K562 (cell line): Measurements from ENCODE around the gene VPS35L. TPM values are rescaled to one million over a fixed set of nuclear protein-coding genes. Genes with fewer than 3 reads are reported as not detected.

Experiments
- BRCA1 ChIP-seq, 2 experiments: fragments of 450-650 bp in 1 of 2; sonication (generic) in 1 of 2; formaldehyde crosslinking in 1 of 2; IDR thresholded peaks; 2 replicates each; pipeline versions ENCODE4 v1.5.0 to v1.6.1; 2017 to 2020; ENCODE audit warnings: mild to moderate bottlenecking in 1 of 2, missing genetic modification reagents in 1 of 2
- CBFB ChIP-seq: sonication (generic); formaldehyde crosslinking; IDR thresholded peaks from 2 replicates; pipeline ENCODE4 v1.4.0; 2020; ENCODE audit warnings: mild to moderate bottlenecking, missing genetic modification reagents
- CREB3 ChIP-seq: fragments of 450-650 bp; conservative IDR thresholded peaks from 2 replicates; pipeline ENCODE4 v1.6.1; 2016; ENCODE audit warnings: missing genetic modification characterization, low read depth, mild to moderate bottlenecking, missing compliant biosample characterization, moderate library complexity
- E2F1 ChIP-seq: sonication (generic); formaldehyde crosslinking; IDR thresholded peaks from 2 replicates; pipeline ENCODE4 v1.8.1; 2023; ENCODE audit warnings: mild to moderate bottlenecking, missing genetic modification reagents, moderate library complexity
- FOXP4 ChIP-seq: sonication (generic); formaldehyde crosslinking; IDR thresholded peaks from 2 replicates; pipeline ENCODE4 v1.8.0; 2022; ENCODE audit warnings: mild to moderate bottlenecking, missing genetic modification reagents, borderline replicate concordance
- MCM2 ChIP-seq: fragments of 450-650 bp; IDR thresholded peaks from 2 replicates; pipeline ENCODE4 v1.6.1; 2017; ENCODE audit warnings: low read depth, mild to moderate bottlenecking
- MEIS2 ChIP-seq: fragments of 450-650 bp; IDR thresholded peaks from 2 replicates; pipeline ENCODE4 v1.6.1; 2014; ENCODE audit warnings: mild to moderate bottlenecking; ENCODE audit not compliant: partially characterized antibody
- NFXL1 ChIP-seq: fragments of 450-650 bp; formaldehyde crosslinking; IDR thresholded peaks from 2 replicates; pipeline ENCODE4 v1.4.0; 2021; ENCODE audit warnings: mild to moderate bottlenecking
- PHF8 ChIP-seq: fragments of 200-600 bp; sonication (generic); IDR thresholded peaks from 2 replicates; pipeline ENCODE4 v1.6.1; 2012; ENCODE audit warnings: mixed run types, mild to moderate bottlenecking, inconsistent platforms, low read length, moderate library complexity, borderline replicate concordance
- POLR2AphosphoS5 ChIP-seq: IDR thresholded peaks from 2 replicates; pipeline ENCODE4 v1.6.1; 2011; ENCODE audit warnings: mild to moderate bottlenecking, low read depth, low read length, moderate library complexity; ENCODE audit not compliant: control insufficient read depth, insufficient read depth
- POLR2G ChIP-seq: fragments of 200-400 bp; formaldehyde crosslinking; IDR thresholded peaks from 2 replicates; pipeline ENCODE4 v1.6.1; 2017; ENCODE audit warnings: low read depth, mild to moderate bottlenecking, antibody characterized with exemption, low read length, moderate library complexity
- SNRNP70 ChIP-seq: fragments of 200-400 bp; formaldehyde crosslinking; optimal IDR thresholded peaks from 2 replicates; pipeline ENCODE3; 2017; ENCODE audit warnings: low read depth, low read length
- TEAD4 ChIP-seq, 2 experiments: sonication (generic) in 1 of 2; formaldehyde crosslinking in 1 of 2; IDR thresholded peaks; 2 replicates each; pipeline versions ENCODE4 v1.6.1 to v1.8.0; 2012 to 2022; ENCODE audit warnings: borderline replicate concordance in 1 of 2, inconsistent platforms in 1 of 2, low read length in 1 of 2, mild to moderate bottlenecking in 1 of 2, missing genetic modification reagents in 1 of 2
- polyA plus RNA-seq, 8 experiments: library from polyadenylated mRNA; depleted of rRNA in 4 of 8; stranded (reverse) in 5 of 8; unstranded in 3 of 8; fragments of >200 nt; fragmentation: Nextera tagmentation in 2 of 8; fragmentation: Illumina TruSeq in 1 of 8; extraction: Ambion mirVana in 2 of 8; extraction: Trizol in 1 of 8; gene quantifications; 2 replicates each; pipeline versions ENCODE4 v1.2.1 to v1.2.3, GENCODE V29; 2011 to 2014; ENCODE audit warnings: inconsistent platforms in 1 of 8, missing spikeins in 1 of 8
- total RNA-seq, 7 experiments: library from RNA; depleted of rRNA in 6 of 7; stranded (reverse); fragments of >200 nt in 6 of 7; fragmentation: Illumina TruSeq in 2 of 7; extraction: Trizol in 2 of 7; gene quantifications; 2 replicates each; pipeline versions ENCODE4 v1.2.1 to v1.2.3, GENCODE V29; 2011 to 2021; ENCODE audit warnings: low replicate concordance in 1 of 7
- TF ChIP-seq, protein P1 (sequence below), 2 experiments: fragments of 450-650 bp; IDR thresholded peaks; 2 replicates each; pipeline ENCODE4 v1.6.1; 2018; ENCODE audit warnings: mild to moderate bottlenecking in 2 of 2, low read depth in 1 of 2; ENCODE audit not compliant: partially characterized antibody in 2 of 2

VPS35L gene
- total and polyA plus RNA-seq, 9 of the 15 experiments (the other 6 are each of a cell fraction or from before 2014, with no cell fraction given): 10.2 to 30.4 (median 20.1) TPM

GRCh38 chr16:19521471-19522396 is 33.8 kb upstream of the VPS35L start, which contains the start of gene GDE1 (continued):
- peak; percentile 78; the same call in 1 of the 2 replicates for TF ChIP-seq PHF8
- no peak for TF ChIP-seq CREB3 (tag)
- 0 out of 2 replicates have a peak, but pooled peaks have one; percentile 5 for TF ChIP-seq E2F1 (CRISPR knock-in tag)
- TF ChIP-seq FOXP4: no peak
- TF ChIP-seq POLR2G: peak; percentile 92
- no peak for TF ChIP-seq SNRNP70
- TF ChIP-seq MEIS2: no peak
- TF ChIP-seq, protein P1, sequence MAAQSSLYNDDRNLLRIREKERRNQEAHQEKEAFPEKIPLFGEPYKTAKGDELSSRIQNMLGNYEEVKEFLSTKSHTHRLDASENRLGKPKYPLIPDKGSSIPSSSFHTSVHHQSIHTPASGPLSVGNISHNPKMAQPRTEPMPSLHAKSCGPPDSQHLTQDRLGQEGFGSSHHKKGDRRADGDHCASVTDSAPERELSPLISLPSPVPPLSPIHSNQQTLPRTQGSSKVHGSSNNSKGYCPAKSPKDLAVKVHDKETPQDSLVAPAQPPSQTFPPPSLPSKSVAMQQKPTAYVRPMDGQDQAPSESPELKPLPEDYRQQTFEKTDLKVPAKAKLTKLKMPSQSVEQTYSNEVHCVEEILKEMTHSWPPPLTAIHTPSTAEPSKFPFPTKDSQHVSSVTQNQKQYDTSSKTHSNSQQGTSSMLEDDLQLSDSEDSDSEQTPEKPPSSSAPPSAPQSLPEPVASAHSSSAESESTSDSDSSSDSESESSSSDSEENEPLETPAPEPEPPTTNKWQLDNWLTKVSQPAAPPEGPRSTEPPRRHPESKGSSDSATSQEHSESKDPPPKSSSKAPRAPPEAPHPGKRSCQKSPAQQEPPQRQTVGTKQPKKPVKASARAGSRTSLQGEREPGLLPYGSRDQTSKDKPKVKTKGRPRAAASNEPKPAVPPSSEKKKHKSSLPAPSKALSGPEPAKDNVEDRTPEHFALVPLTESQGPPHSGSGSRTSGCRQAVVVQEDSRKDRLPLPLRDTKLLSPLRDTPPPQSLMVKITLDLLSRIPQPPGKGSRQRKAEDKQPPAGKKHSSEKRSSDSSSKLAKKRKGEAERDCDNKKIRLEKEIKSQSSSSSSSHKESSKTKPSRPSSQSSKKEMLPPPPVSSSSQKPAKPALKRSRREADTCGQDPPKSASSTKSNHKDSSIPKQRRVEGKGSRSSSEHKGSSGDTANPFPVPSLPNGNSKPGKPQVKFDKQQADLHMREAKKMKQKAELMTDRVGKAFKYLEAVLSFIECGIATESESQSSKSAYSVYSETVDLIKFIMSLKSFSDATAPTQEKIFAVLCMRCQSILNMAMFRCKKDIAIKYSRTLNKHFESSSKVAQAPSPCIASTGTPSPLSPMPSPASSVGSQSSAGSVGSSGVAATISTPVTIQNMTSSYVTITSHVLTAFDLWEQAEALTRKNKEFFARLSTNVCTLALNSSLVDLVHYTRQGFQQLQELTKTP (IDR thresholded peaks at IDR 0.05; ENCODE audit: low read depth in 1 of 2, partially characterized antibody in 2 of 2): no peak
- no peak for TF ChIP-seq TEAD4 (IDR thresholded peaks at IDR 0.05; ENCODE audit: low read length)
- TF ChIP-seq TEAD4 (CRISPR knock-in tag; IDR thresholded peaks at IDR 0.05; ENCODE audit: borderline replicate concordance): no peak
- peak; percentile 51; the same call in 1 of the 2 replicates for TF ChIP-seq POLR2AphosphoS5
- TF ChIP-seq MCM2: no peak
- no peak for TF ChIP-seq CBFB
- TF ChIP-seq NFXL1 (CRISPR knock-in tag): no peak
- TF ChIP-seq BRCA1 (IDR thresholded peaks at IDR 0.05): no peak
- TF ChIP-seq BRCA1 (CRISPR knock-in tag; IDR thresholded peaks at IDR 0.05): no peak
